Measurements from ENCODE around the gene COX10. TPM values are rescaled to one million over a fixed set of nuclear protein-coding genes. Genes with fewer than 3 reads are reported as not detected.

The COX10 gene
- total RNA-seq, 2 donors from 2014 or later, result 31.6 to 67.6 TPM

- Histone ChIP-seq H3K27me3 (no peaks in the 10 kb centered on the region), H3K36me3 (no peaks in the 10 kb centered on the region), H3K4me1 (peaks cover 0 to 8% of the 10 kb centered on the region in 2 donors), H3K27ac (no peak overlapping the region), H3K4me3 (no peak overlapping the region), H3K9me3 (no peaks in the 10 kb centered on the region)
- no peak for TF ChIP-seq CTCF (IDR thresholded peaks at IDR 0.05)
- no peak for DNase-seq (ENCODE audit: low spot score)
Measured at GRCh38 chr17:14199601-14200000, 130.3 kb downstream of the COX10 start.

GRCh38 chr17:14200354-14200753 is 131.1 kb downstream of the COX10 start:
- H3K9me3 ChIP-seq, result no peaks in the 10 kb centered on the region
- no peak overlapping the region for H3K4me3 ChIP-seq
- TF ChIP-seq CTCF (IDR thresholded peaks at IDR 0.05), result no peak
- no peak for DNase-seq (ENCODE audit: low spot score)
- peaks cover 0 to 8% of the 10 kb centered on the region in 2 donors for H3K4me1 ChIP-seq
- no peaks in the 10 kb centered on the region for H3K36me3 ChIP-seq
- H3K27me3 ChIP-seq, result no peaks in the 10 kb centered on the region
- no peak overlapping the region for H3K27ac ChIP-seq

DNA sequence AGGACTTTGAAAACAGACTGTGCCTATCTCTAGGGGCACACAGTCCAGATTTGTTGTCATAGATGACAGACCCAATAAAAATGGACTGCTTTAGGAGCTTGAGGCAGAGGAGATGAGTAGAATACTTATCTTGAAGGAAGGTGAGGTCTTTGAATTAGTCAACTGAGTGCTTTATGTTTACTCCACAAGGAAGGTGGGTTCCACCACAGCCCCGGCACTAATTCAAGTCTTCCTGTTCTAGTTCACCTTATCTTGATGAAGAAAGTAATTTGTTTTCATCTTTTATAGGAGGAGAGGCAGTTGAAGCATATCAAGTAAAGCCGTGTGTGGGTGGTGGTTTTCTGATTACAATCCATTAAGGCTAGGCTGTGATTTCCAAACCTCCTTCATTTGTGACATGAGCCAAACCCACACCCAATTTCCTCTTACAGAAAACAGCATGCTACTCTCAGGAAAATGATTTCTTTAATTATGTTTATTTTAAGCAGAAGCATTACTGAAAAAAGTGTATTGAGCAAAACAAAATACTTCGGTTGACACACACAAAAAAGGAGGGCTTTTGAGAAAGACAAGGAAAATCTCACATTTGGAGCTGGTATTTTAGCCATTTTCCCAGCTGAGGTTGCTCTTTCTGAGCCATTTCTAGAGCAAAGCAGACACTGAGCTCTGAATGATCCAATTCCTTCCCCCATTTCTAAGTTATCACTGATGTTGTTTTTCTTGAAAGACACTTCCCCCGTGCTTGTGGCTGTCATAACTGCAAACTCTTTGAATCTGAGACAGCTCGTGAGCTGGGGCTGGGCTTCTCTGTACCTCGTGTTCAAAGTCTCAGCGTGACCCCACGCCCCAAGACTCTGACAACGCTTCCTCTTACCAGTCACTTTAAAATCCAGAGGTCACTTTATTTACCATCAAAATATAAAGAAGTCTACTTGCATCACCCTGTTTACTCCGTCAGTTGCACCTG is 132.0 kb downstream of the COX10 start:
- H3K9me3 ChIP-seq, result no peaks in the 10 kb centered on the region
- no peak for TF ChIP-seq CTCF (IDR thresholded peaks at IDR 0.05)
- H3K36me3 ChIP-seq, result no peaks in the 10 kb centered on the region
- H3K4me3 ChIP-seq, result no peak overlapping the region
- no peak for DNase-seq (ENCODE audit: low spot score)
- no peak overlapping the region for H3K27ac ChIP-seq
- no peaks in the 10 kb centered on the region for H3K27me3 ChIP-seq
- peaks cover 0 to 9% of the 10 kb centered on the region in 2 donors for H3K4me1 ChIP-seq

GRCh38 chr17:14201988-14202380 is 132.7 kb downstream of the COX10 start:
- TF ChIP-seq CTCF (IDR thresholded peaks at IDR 0.05), result no peak
- Histone ChIP-seq H3K4me1 (peaks cover 0 to 11% of the 10 kb centered on the region in 2 donors), H3K27ac (no peak overlapping the region)

DNA sequence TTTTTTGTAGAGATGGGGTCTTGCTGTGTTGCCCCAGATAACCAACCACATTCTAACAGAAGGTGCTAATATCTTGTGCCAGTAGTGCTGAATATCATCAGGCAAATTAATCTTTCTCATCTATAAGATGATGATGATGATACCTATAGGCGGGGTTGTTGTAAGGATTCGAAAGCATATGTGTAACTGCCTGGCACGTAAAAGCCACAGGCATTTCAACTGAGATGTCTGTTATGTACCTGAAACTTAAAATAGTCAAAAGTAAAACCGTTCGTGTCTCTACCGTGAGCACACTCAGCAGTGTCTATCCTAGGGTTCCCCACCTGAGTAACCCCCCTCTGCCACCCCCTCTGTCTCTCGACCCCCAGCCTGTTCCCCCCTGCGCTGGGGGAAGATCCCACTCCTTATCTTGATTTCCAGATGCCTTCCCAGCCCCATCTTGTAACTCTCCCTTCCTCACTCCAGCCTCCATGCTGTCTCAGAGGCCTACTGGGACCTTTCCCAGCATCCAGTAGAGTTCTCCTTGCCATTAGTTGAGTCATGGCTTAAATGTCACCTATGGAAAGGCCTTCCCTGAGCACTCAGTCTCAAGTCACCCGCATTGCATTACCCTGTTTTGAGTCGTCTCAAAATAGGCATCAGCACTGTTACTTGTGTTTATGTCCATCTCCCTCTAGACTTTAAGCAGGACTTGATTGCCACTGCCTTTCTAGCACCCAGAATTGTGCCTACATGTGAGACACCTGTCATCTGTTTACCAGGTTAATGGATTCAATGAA is 133.3 kb downstream of the COX10 start:
- Histone ChIP-seq H3K4me1 (peaks cover 0 to 10% of the 10 kb centered on the region in 2 donors), H3K27ac (no peak overlapping the region), H3K36me3 (peaks cover 9% of the 10 kb centered on the region), H3K27me3 (no peaks in the 10 kb centered on the region), H3K4me3 (no peak overlapping the region), H3K9me3 (no peaks in the 10 kb centered on the region)
- no peak for DNase-seq (ENCODE audit: low spot score)
- TF ChIP-seq CTCF (IDR thresholded peaks at IDR 0.05), result no peak

More at GRCh38 chr17:14201988-14202380, 132.7 kb downstream of the COX10 start:
- H3K4me3 ChIP-seq, result no peak overlapping the region
- H3K27me3 ChIP-seq, result no peaks in the 10 kb centered on the region
- no peaks in the 10 kb centered on the region for H3K9me3 ChIP-seq
- DNase-seq (ENCODE audit: low spot score), result no peak
- H3K36me3 ChIP-seq, result peaks cover 3% of the 10 kb centered on the region

All from right atrium auricular region (tissue), 2 donors.